CD4-positive, alpha-beta T cell treated with Interleukin-21 for 1 hour (primary cell): Measurements from ENCODE around the gene DUT.
"Not testable (repeated sequence)": the region's sequence is repeated elsewhere in the genome, so short reads cannot be mapped to it uniquely, and the experiment has no call there.

Source experiments
- DNase-seq: peaks from one replicate; pipeline ENCODE4 v3.0.0-alpha.2; 2020

Gene DUT

DNA sequence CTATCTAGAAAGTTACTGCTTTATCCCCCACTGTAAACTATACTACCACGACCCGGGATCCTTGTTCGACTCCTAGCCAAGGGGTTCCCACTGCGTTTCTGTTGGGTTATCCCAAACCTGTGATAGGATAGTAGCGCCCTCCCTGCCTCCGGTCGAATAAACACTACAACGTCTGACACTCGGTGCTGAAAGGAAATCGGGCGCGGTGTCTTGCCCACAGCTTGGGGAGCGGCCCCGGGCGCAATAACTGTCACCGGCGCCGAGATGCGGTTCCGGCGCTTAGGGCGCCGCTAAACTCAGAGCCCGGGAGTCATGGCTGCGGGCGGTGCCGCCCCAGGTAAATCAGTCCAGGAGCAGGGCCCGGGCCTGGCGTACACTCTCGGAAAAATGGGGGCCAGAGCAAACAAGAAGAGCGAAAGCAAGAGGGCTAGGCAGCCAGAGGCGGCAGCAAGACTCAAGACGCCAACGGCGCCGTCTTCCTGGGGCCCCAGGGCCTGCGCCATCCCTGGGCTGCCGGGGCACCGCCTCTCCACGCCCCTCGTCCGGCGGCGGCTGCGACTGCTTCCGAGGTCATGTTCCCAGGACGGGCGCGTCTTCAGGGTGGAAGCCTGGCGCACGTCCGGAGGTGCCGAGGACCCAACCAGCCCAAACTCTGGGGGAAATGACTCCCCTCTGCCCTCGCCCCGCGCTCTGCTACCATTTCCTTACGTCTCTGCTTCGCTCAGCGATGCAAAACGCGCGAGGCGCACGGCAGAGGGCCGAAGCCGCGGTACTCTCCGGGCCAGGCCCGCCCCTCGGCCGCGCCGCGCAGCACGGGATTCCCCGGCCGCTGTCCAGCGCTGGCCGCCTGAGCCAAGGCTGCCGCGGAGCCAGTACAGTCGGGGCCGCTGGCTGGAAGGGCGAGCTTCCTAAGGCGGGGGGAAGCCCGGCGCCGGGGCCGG is at the start of gene DUT:
TSS of gene DUT (plus strand) at position 575 of the 941 bp plus-strand sequence. CDS start at position 662, 87 bp downstream.
- peak; percentile 81 for DNase-seq

DNA sequence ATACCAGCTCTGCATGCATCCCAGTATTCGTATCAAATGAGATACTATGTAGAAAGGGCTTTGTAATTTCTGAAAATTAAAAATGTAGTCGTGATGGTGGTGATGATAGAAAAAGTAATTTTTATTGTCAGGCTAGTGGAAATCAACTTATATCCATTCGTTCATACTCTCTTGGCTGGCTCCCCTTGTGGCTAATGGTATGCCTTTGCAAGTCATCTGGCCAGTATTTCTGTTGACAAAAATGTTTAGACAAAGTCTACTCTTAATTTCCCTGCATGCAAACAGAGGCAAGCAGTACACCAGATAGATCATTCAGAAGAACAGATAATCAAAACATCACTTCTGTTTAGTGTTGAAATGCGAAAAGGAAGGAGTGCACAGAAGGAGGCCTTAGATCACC is 49.6 kb upstream of the DUT start:
- no peak for DNase-seq

DNA sequence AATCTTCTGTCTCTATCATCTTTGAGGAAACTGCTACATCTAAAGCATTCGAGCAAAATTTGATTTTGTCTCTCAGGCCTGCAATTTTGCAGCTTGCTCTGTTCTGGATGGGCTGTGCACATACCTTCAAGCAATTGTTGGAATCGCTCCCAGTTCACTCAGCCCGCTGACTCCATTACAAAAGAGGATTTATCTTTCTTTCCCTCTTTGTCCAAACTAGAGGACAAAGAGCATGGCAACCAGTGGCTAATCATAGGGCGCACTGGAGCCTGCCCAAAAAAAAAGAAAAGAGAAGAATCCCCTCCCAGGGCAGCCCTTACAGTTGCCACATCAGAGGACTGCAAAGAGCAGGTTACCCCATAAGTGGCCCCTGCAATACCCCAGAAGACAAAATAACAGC is 49.0 kb upstream of the DUT start:
- no peak for DNase-seq

- DNase-seq = no peak
Observed at GRCh38 chr15:48283396-48284145, 47.7 kb upstream of the DUT start.

GRCh38 chr15:48285329-48286214 is 45.7 kb upstream of the DUT start:
- DNase-seq = peak; percentile 52

DNA sequence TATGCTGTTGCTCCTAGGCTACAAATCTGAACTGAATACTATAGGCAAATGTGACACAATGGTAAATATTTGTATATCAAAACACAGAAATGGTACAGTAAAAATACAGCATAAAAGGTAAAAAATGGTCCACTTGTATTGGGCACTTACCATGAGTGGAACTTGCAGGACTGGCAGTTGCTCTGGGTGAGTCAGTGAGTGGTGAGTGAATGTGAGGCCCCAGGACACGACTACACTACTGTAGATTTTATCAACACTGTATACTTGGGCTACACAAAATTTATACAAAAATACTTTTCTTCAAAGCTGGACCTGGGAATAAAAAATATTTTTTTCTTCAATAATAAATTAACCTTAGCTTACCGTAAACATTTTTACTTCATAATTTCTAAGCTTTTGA is 41.6 kb upstream of the DUT start:
- no peak for DNase-seq

DNA sequence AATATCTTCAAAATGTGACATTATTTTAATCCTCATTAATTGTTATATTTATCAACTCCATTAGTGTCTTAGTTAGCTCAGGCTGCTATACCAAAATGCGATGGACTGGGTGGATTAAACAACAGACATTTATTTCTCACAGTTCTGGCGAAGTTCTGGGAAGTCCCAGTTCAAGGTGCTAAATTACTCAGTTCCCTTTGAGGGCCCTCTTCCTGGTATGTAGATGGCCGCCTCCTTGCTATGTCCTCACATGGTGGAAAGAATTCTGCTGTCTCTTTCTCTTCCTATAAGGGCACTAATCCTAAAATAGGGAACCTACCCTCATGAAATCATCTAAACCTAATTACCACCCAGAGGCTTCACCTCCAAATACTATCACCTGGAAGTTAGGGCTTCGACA is 38.8 kb upstream of the DUT start:
- DNase-seq = no peak

DNA sequence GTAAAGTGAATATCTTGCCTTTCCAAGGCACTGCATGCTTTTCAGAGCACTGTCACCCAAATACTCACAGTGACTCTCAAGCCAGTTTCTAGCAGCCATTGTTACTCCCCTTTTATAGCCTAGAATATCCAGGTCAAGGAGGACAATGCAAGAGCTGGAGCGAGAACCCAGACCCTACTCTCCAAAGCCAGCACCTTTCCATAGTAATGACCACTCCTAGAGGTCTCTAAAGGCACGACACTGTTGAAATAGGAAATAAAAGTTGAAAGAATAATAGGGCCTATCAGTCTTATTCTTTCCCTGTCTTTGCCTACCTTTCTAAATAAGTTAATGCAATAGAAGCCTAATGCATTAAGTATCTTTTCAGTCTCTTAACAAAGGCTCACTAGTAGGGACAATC is 33.6 kb upstream of the DUT start:
- no peak for DNase-seq

DNA sequence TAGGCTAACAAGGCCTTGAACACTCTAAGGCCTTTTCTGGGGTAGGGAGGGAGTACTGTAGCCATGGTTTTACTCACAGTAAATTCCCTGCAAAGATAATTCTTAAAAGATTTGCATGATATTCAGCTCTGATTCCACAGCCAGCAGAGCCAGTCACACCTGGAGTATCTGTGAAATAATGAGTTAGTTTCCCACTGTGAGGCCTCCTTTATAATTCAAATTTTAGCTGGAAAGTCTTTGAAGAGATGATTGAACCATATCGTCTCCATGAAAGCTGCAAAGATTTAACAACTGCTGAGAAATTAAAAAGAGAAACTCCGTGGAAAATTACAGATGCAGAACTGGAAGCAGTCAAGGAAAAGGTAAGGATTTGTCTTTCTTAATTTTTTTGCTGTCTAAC is 32.3 kb upstream of the DUT start:
- DNase-seq = no peak

- no peak for DNase-seq
Observed at GRCh38 chr15:48300038-48300437, 31.2 kb upstream of the DUT start.

DNA sequence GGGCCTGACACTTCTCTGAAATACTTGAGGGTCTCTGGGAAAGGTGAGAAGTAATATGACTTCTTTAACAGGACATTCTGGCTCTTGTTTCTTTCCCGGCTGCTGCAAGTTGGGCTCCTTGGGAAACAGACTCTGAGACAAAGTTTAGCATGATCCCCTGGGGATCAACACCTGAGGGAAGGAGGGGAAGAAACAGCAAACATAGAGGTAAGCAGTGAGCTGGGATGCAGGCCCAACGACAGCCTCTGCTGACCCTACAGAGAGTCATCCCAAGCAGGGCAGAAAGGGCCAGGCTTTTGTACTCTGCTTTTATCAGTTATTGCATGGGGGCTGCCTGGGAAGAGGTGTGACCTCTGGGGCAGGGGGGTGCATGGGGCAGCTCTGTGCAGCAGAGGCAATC is 26.8 kb upstream of the DUT start:
- DNase-seq = no peak

DNA sequence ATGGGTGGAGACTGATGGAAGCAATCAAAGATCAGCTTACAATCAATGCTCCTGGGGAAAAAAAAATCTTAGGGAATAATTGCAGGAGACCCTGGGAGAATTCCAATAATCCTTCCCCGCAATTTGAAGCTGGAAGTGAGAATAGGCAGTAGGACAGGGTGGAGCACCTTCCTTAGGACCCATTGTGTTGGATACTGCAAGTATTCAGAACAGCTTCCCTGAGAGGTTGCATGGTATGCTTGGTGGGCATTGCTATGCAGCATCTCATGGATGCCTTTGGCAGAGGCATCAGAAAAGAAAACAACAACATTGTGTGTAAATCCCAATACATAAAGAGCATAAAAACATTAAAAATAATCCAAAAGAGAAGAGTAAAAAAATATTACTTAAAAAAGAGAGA is 24.6 kb upstream of the DUT start:
- DNase-seq = no peak

- no peak for DNase-seq
Observed at GRCh38 chr15:48307586-48307985, 23.6 kb upstream of the DUT start.

GRCh38 chr15:48309740-48310139 is 21.5 kb upstream of the DUT start:
- no peak for DNase-seq

GRCh38 chr15:48313216-48313615 is 18.0 kb upstream of the DUT start:
- no peak for DNase-seq

DNA sequence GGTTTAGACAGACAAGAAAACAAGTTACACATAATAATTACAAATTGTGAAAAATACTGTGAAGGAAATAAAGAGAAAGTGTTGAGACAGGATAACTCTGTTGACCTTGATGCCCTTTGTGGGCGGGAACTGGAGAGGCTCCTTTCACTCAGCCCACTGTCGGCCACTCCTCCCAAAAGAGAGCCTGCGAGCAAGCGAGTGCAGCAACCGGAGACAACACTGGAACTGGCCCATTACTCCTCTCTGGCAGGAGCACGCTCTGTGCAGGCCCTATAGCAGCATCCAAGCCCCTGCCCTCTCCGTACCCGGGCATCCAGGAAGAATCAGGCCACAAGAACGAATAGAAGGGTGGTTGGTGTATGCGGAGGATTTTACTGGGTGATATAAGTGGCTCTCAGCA is 16.2 kb upstream of the DUT start:
- no peak for DNase-seq

- no peak for DNase-seq
Observed at GRCh38 chr15:48317221-48317620, 14.0 kb upstream of the DUT start.

DNA sequence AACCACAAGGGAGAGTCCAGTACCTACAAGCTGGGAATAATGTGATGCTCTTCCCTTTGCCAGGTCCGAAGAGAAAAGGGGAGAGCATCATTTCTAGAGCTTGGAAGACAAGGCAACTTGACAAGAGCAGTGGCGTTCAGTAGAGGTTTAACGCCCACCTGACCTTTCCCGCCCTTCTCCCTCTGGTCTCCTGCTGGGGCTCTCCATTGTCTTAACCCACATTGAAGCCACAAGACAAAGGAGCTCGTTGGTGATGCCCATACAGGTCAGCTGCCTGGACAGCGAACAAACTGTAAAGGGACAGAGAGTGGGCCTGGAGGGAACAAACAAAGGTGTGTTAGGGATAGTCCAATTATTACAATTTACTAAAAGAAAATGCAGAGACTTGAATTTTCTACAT is 13.1 kb upstream of the DUT start:
- no peak for DNase-seq

DNA sequence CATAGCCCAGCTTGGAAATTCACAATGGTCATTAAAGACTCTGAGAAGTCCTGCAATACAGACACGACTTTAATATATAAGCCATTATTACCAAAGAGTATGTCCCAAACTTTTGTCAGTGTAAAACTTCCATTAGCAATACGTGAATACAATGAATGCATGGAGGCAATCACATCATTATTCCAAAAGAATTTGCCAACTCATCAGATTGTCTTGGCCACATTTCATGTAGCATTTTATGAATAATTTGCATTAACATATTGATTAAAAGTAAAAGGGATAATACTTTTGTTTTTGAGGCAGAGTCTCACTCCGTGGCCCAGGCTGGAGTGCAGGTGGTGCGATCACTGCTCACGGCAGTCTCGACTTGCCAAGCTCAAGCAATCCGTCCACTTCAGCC is 7.9 kb upstream of the DUT start:
- no peak for DNase-seq

GRCh38 chr15:48324949-48325348 is 6.3 kb upstream of the DUT start:
- DNase-seq = no peak

GRCh38 chr15:48325400-48325799 is 5.8 kb upstream of the DUT start:
- DNase-seq = no peak

DNA sequence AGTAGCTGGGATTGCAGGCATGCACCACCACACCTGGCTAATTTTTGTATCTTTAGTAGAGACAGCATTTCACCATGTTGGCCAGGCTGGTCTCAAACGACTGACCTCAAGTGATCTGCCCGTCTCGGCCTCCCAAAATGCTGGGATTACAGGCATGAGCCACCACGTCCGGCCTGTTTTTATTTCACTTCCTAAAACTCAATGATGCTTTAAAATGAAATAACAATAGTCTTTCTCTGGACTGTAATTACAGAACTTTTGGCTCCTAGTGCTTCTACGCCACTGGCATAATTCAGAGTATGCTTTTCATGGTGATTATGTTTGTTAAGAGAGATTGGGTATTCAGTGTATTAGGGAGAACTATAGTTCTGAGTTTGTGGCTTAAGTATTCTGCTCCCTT is 5.0 kb upstream of the DUT start:
- DNase-seq = not testable (repeated sequence)

DNA sequence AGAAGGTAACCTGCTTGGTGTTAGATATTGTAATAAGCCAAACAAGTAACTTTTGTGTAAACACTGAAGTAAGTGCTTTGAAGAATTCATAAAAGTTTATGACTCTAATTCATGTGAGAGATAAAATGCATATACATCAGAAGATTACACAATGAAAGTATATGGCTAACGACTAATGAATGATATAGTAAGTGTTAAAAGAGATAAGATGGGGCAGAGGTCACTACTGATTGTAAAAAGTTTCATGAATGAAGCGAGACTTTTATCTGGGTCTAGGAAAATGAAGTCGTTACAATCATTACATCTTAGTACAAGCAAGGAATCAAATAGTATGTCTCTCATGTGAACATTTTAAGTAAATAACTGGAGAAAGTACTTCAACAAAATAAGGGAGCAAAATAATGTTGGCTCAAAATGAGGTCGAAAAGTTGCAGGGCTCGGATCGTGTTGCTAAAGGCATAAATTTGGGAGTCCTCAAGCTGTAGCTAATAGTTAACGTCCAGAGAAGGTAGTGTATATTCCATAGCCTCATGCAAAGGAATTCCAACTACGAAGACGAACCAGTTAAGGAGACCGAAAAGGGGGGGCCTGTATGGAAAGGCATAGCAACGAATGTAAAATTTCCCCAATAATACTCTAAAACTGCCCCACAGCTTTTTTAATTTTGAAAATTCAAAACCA is 984 bp upstream of the DUT start:
- no peak for DNase-seq
